Measurements from ENCODE around the gene RBP7.
"Not testable (repeated sequence)": the region's sequence is repeated elsewhere in the genome, so short reads cannot be mapped to it uniquely, and the experiment has no call there.

Gene RBP7

GRCh38 chr1:10014016-10014415, 17.0 kb downstream of the RBP7 start:
- no peak for DNase-seq (ENCODE audit: low read depth)
- no peak overlapping the region for H3K4me3 ChIP-seq (ENCODE audit: low read depth, low read length)
- no peak for TF ChIP-seq CTCF (IDR thresholded peaks at IDR 0.05; ENCODE audit: low read depth, low read length, missing control alignments)

- DNase-seq (ENCODE audit: low read depth), result no peak
- TF ChIP-seq CTCF (IDR thresholded peaks at IDR 0.05; ENCODE audit: low read depth, low read length, missing control alignments), result no peak
- no peak overlapping the region for H3K4me3 ChIP-seq (ENCODE audit: low read depth, low read length)
Measured at GRCh38 chr1:10019561-10019960, 22.5 kb downstream of the RBP7 start.

DNA sequence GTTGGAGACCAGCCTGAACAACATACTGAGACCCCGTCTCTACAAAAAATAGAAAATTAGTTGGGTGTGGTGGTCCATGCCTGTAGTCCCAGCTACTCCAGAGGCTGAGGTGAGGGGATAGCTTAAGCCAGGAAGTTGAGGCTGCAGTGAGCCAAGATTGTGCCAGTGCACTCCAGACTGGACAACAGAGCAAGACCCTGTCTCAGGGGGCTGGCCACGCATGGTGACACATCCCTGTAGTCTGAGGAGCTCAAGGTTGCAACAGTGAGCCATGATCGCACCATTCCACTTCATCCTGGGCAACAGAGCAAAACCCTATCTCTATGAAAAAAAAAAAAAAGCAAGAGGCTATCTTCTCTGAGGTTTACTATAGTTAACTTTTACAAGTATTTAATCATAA, 23.1 kb downstream of the RBP7 start:
- TF ChIP-seq CTCF (IDR thresholded peaks at IDR 0.05; ENCODE audit: low read depth, low read length, missing control alignments), result no peak
- no peak overlapping the region for H3K4me3 ChIP-seq (ENCODE audit: low read depth, low read length)
- DNase-seq (ENCODE audit: low read depth), result no peak

GRCh38 chr1:10020678-10021077, 23.6 kb downstream of the RBP7 start:
- DNase-seq (ENCODE audit: low read depth); H3K4me3 ChIP-seq (ENCODE audit: low read depth, low read length): not testable (repeated sequence)

- H3K4me3 ChIP-seq (ENCODE audit: low read depth, low read length); DNase-seq (ENCODE audit: low read depth): not testable (repeated sequence)
Measured at GRCh38 chr1:10021992-10022391, 25.0 kb downstream of the RBP7 start.

DNA sequence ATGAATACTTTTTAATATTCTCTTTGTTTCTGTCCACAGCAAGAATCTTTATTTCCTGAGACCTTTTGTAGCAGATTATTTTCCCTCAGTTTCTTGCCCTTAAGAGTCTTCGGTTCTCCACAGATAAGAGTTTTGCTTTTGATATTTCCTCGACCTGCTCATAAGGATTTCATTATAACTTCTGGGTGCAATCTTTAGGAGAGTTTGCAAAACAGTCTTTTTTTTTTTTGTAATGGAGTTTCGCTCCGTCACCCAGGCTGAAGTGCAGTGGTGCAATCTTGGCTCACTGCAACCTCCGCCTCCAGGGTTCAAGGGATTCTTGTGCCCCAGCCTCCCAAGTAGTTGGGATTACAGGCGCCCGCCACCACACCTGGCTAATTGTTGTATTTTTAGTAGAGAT, 25.6 kb downstream of the RBP7 start:
- no peak for DNase-seq (ENCODE audit: low read depth)
- no peak overlapping the region for H3K4me3 ChIP-seq (ENCODE audit: low read depth, low read length)
- TF ChIP-seq CTCF (IDR thresholded peaks at IDR 0.05; ENCODE audit: low read depth, low read length, missing control alignments), result no peak

- no peak overlapping the region for H3K4me3 ChIP-seq (ENCODE audit: low read depth, low read length)
- no peak for DNase-seq (ENCODE audit: low read depth)
- TF ChIP-seq CTCF (IDR thresholded peaks at IDR 0.05; ENCODE audit: low read depth, low read length, missing control alignments), result no peak
Measured at GRCh38 chr1:10025354-10025753, 28.3 kb downstream of the RBP7 start.

DNA sequence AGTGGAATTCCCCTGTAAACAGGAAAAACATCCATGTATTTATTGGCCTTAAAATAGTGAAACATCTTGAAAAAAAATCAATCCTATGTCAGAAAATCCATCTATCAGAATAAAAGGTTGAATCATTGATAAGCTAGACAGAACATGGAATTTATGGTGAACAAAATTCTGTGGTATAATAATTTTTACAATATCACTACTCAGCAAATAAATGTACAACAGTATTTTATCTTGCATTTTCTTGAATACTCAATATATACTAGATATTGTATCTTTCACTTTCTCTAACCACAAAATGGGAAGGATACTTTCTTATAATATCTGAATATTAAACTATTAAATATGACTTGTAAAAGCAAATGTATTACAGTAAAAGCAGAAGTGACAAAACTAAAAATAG, 30.0 kb downstream of the RBP7 start:
- TF ChIP-seq CTCF (IDR thresholded peaks at IDR 0.05; ENCODE audit: low read depth, low read length, missing control alignments), result no peak
- H3K4me3 ChIP-seq (ENCODE audit: low read depth, low read length), result no peak overlapping the region
- no peak for DNase-seq (ENCODE audit: low read depth)

DNA sequence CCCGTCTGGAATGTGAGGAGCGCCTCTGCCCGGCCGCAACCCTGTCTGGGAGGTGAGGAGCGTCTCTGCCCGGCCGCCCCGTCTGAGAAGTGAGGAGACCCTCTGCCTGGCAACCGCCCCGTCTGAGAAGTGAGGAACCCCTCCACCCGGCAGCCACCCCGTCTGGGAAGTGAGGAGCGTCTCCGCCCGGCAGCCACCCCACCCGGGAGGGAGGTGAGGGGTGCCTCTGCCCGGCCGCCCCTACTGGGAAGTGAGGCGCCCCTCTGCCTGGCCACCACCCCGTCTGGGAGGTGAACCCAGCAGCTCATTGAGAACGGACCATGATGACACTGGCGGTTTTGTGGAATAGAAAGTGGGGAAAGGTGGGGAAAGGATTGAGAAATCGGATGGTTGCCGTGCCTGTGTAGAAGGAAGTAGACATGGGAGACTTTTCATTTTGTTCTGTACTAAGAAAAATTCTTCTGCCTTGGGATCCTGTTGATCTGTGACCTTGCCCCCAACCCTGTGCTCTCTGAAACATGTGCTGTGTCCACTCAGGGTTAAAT, 32.0 kb downstream of the RBP7 start:
- not testable (repeated sequence) for H3K4me3 ChIP-seq (ENCODE audit: low read depth, low read length); DNase-seq (ENCODE audit: low read depth)

Measured in GM12864 (cell line).